Lower leg skin (tissue), 3 donors: ENCODE results near the gene CPT2.

ENCODE experiments used
- CTCF ChIP-seq, 3 donors: fragments of 450-650 bp; IDR thresholded peaks; one replicate each; pipeline ENCODE4 v1.5.1; 2016; ENCODE audit warnings: antibody characterized with exemption in 3 of 3, mild to moderate bottlenecking in 3 of 3, moderate library complexity in 2 of 3
- POLR2A ChIP-seq, 2 donors: fragments of 450-650 bp; IDR thresholded peaks; one replicate each; pipeline ENCODE4 v1.6.1; 2016 to 2017; ENCODE audit warnings: antibody characterized with exemption in 2 of 2, mild to moderate bottlenecking in 1 of 2, moderate library complexity in 1 of 2

DNA sequence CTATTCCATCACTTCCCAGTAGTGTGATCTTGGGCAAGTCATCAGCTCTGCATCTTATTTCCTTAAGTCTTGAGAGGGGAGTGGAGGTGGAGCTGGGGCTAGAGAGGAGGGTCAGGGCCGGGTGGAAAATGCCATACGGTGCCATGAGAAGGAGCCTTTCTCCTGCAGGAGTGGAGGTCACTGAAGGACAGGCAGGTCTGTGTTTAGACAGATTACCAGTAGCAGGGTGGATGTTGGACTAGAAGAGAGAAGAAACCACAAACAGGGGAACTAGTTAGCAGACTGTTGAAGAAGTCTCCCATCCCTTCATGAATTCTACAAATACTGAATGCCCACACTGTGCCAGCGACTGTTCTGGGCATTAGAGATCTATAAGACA lies 13.9 kb upstream of the CPT2 start:
- TF ChIP-seq CTCF (IDR thresholded peaks at IDR 0.05) (no peak), POLR2A (IDR thresholded peaks at IDR 0.05) (no peak)
